GM11168 (cell line): ENCODE results near the gene AMN.

Experiments
- in situ Hi-C: fragments of 300-500 bp; cut with MboI; formaldehyde crosslinking; loops from one replicate; pipeline ENCODE4 v1.12.0; 2022; ENCODE audit warnings: low sequenced_read_pairs; ENCODE audit not compliant: unreplicated experiment

Gene AMN

DNA sequence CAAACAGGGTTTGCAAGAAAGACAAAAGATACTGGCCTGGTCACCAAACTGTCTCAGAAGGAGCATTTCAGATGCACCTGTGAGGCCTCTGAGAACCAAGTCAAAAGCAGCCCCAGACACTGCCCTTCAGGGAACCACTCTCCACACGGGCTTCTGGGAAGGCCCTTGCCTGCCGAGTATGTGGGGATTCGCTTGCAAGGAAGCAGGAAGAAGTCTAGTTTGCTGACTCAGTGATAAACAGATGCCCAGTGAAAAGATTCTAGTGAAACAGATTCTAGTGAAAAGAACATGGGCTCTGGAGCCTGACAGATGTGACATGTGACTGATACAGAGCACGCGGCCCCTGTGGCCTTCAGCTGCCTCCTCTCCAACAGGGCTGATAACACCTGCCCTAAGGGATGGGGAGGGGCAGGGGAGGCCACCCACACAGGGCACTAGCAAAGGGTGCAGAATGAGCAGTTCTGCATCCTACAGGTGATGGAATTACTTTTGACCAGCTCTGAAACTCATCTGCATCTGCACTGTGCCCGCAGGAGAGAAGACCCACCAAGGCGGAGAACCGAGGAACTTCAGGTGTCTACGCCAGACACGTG is 19.1 kb downstream of the AMN start:
- in situ Hi-C loops, result no loop called here

DNA sequence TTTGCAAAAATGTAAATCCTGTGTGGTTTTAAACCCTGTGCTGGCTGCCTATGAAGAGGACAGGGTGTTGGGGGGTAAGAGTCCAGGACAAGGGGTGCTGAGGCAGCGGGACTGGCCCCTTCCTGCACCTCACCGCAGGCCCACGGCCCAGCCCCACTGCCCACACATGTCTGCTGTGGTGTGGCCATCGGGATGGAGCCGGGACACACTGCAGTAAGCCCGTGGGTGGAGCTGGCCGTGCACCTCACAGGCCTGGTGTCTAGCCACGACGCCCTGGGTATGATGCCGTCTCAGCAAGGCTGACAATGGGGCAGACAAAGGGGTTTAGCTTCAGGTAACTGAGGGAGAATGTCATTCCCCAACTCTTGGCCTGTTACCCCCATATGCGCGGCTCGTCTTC is 19.6 kb downstream of the AMN start:
- in situ Hi-C loops, result no loop called here

DNA sequence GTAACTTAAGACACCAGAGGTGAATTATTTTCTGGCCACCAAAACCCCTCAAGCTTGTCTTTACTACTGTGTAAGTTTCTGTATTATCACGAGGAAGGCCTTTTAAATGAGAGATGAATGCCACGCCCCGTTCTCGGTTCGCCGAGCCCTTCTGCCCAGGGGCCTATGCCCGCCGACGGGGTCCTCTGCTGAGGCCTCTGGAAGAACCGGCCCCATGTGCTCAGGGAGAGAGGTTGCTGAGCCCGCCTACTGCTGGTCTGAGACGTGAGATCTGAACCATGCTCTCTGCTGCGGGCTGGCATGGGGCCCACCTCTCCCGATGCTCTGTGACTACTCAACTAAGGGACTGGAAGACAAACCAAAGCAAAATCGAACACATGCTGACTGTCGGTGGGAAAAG is 21.0 kb downstream of the AMN start:
- in situ Hi-C loops, result no loop called here

DNA sequence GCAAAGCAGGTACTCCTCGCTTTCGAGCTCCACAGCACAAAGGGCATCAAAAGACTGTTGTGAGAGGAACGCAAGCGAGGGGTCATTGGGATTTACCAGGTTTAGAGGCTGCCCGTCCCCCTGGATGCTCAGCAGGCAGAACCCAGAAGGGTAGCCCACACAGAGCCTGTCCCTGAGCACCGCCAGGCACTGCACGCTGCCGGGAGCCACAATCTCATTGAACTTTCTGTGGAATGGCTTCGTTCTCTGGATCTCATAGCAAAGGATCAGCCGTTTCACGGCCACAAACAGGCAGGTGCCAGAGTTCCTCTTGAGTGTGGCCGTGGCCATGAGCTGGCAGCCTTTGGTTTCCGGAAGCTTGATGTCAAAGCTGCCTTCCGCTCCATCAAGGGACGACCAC is 21.5 kb downstream of the AMN start:
- in situ Hi-C loops, result no loop called here

DNA sequence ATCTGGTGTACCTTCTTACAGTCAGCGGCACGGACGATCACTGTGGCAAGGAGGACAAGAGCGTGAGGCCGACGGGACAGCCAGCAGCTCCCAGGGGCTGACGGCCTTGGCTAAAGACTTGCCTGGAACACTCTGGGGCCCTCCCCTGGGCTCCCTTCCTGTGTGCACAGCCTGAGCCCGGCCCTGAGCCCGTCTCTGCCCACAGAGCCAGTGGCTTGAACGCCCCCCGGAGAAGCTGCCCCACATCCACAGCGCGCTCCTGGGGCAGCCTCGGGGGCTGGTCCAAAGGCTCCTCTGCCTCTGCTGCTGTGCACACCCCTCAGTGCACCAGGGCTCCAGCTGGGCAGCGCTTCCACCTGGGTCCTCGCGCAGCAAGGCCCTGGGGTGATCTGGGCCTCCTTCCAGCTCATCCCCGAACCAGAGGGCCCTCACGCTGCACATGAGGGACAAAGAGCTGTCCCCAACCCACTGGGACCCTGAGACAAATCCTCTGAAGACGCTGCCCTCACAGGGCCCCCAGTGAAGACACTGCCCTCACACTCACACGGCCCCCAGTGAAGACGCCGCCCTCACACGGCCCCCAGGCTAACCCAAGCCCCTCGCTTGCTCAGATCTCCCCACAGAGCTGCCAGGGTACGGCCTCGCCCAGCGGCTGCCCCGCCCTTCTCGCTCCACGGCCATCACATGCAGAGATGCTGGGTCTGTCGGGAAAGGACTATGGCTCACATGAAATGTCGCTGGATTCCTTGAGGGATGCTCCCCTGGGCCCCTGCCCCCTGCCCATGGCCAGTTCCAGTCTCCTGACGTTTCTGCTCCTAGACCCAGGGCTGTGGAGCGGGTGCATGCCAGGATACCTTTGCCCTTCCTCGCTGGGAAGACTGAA is 22.2 kb downstream of the AMN start:
- in situ Hi-C loops, result no loop called here

DNA sequence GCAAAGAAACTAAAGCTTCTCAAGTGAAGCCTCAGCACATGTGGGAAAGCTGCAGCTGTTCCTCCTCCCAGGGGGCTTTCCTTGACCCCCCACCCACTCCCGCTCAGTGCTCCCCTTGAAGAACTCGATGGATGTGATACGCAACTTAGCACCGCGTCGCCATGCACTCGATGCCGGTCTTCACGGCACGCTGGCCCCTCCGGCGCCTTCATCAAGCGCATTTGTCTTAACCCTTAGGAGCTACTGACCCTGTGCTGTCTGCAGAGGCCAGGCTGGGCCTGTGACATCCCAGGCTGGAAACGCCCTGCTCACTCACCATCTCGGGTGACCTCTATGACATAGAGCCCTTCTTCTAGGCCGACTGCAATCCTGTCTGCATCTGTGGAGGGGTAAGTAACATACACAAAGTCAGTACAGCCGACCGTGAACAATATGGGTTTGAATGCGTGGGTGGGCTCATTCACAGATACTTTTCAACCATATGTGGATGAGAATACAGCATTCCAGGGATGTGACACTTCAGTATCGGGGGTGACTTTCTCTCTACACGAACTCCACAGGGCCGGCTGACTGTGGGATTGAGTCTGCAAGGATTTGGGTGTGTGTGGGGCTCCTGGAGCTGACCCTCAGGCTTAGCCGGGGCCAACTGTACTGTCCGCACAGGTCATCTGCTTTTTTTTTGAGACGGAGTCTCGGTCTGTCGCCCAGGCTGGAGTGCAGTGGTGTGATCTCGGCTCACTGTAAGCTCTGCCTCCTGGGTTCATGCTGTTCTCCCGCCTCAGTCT is 23.1 kb downstream of the AMN start:
- in situ Hi-C loops, result no loop called here

DNA sequence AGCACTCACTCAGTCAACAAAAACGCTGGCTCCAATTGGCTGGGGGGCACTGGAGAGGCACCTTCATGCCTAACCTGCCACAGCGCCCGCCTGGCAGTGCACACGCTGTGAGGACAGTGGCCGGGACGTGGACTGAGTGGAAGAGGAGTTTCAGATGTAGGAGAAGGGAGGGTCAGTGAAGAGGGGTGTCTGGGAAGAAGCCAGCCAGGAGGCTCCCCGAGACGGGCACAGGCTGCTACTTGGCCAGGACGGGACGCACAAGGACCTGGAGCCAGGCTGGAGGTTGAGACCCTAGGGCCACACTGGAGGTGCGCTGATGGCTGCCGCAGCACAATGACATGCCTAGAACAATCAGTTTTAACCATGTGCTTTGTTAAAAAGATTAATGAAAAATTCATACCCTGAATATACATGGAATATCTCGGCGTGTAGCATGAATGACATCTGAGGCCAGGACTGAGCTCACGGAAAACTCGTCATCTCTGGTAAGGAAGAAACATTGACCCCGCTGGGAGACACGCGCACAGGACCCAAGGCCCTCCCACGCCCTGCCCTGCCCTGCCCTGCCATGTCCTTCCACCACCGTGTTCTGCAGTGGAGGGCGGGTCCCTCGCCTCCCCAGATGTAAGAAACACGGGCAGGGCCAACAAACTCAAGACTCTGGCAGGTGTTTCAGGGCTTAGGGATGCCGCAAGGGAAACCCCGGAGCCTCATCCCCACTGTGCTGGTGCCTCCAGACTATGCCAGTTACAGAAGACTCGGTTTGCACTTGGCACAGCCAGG is 25.0 kb downstream of the AMN start:
- in situ Hi-C loops, result no loop called here

DNA sequence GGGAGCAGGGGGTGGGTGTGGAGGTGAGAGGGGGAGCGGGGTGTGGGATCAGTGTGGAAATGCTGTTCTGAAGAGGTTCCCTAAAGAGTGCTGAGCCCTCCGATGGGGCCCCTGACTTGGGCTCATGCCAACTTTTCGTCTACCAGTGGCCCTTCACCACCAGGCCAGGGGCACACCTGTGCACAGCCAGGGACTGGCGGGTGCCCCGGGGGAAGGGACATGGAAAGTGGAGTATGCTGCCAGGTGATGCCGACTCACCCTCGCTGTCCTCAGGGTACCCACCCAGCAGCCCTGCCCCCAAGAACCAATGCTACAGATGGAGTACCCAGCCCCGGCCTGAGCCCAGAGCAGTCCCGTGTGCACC is 26.2 kb downstream of the AMN start:
- in situ Hi-C loops, result no loop called here

DNA sequence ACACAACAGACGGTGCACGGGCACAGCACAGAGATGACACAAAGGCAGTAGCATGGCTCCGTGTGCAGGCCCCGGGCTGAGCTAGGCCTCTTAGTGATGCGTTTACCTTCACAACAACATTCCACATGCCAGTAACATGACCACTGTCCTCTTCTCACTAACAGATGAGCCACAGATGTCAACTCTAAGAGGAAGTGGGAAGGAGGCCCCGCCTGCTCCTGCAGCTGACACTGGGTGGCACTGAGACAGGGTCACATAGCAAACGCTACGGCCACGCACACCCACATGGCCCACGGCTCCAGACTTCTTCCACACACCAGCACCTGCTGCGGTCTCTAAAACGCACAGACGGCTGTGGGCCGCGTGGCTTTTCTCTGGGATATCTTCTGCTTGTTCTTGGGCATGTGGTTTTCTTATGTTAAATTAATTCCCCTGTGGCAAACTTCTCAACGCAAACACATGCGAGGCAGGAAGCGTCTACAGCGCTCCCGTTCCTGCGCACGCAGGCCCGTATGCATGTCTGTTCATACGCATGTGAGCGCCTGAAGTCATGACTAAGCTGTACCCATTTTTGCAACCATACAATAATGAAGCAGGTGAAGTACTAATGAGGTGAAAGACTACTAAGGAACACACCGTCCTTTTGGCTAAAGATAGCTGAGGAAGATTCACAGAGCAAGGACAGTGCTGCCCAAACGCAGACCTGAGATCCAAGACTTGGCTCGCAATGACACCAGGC is 26.8 kb downstream of the AMN start:
- in situ Hi-C loops, result no loop called here

DNA sequence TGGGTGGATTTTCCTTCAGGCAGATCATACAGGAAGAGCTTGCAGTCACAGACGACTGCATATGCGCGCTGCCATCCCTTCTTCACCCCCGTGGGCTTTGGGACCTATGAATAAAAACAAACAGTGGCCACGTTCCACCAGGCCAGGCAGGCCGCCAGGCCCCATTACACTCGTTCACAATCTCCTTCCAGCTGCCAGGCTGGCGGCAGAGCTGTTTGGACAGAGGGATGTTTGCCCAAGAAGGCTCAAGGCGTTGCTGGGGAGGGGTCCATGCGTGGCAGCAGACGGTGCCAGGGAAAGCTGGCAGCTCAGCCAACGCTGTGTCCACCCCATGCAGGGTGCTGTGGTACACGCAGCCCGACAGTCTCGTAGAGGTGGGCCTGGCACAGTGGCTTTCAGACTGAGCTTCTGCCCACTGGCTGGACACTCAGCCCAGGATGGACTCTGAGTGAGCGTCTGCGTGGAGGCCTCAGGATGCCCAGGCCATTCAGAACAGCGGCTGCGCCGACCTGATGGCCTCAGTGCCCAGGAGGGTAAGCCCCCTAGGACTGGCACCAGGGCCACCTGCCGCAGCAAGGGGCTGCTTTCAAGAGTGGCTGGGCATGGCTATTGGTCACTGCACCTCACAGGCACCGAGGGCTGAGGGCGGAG is 27.5 kb downstream of the AMN start:
- in situ Hi-C loops, result no loop called here

DNA sequence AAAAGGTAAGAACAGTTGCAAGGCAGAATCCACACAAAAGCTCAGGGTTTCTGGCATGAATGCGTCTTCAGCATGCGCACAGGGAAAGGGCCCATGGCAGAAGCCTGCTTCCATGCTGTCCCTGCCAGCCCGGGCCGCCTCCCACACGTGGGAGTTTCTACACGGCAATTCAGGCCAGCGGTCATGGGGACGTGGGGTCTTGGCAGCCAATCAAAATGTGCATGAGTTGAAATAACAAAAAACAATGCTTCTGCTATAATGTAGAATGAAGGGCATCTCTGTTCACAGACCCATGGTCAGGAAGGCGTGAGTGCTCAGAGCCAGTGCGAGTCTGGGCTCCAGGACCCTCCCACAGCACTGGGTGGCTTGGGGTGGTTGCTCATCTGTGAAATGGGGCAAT is 28.6 kb downstream of the AMN start:
- in situ Hi-C loops, result no loop called here

DNA sequence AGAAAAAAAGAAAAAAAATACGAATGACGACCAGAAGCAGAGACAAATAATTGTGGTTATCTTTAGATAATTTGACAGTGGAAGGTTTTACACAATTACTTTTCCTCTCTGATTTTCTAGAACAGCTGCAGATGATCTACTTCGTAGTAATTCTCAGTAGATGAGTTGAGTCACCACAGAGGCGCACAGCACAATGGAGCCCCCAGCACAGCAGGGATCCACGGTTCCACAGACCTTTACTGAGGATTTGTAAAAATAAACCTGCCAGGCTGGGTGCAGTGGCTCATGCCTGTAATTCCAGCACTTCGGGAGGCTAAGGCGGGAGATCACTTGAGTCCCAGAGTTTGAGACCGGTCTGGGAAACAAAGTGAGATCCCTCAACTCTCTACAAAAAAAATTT is 29.3 kb downstream of the AMN start:
- in situ Hi-C loops, result no loop called here

DNA sequence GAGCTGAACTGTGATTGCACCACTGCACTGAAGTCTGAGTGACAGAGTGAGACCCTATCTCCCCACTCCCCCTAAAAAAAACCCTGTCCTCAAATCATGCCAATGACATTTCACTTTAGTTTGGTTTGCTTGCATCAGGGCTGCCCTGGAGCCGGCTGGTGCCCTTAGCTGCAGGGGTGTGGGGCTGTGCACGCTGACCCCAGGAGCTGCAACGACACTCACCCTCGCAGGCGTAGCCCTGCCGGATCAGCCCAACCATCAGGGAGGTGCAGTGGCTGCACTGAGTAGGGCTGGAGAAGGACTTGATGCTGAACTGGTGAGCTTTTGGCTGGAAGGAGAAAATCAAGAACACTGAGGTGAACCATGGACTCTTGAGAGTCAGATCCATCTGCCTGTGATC is 29.8 kb downstream of the AMN start:
- in situ Hi-C loops, result no loop called here

DNA sequence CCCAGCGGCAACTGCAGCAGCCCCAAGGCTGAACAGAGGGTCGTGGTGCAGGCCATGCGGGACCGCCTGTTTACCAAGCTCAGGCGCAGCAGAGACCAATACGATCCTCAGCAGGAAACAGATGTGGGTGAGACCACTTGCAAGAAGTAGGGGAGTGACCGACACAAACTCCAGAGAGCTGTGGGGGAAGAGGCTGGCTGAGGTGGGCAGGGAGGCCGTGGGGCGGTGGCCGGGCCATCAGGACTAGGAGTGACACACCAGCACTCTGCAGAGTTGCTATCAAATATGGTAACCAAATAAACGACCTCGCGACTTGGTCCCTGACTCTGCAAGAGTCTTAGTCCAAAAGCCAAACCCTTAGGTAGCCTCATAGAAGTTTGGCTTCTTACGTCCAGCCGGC is 30.6 kb downstream of the AMN start:
- in situ Hi-C loops, result no loop called here

DNA sequence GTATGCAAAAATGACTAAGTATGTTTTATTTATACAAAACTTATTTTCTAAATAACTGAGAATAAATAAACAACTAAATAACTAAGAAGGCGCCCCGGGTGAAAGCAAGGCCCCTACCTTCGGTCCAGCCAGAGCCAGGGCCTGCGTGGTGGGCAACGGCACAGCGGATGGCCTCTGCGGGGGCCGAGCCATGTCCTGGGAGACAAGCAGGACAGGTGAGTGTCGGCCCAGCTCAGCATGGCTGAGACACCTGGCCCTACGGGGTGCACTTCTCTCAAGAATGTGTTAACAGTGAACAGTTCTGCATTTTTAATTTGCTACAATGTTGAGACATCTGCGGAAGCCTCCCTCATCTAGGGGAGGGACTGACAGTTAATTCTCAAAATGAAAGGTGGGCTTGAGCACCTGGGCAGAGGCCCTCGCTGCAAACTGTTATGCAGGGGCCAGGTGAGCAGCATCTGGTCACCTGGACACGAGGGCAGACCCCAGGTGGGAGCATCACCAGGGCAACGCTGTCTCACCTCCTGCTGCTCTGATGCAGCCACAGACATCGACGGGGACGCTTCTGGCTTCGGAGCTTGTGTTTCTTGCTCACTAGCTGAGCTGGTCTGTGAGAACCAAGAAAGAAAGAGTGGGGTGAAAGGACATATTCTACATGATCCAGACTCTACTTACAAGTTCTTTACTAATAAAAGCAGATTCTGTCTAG is 31.8 kb downstream of the AMN start:
- in situ Hi-C loops, result no loop called here

DNA sequence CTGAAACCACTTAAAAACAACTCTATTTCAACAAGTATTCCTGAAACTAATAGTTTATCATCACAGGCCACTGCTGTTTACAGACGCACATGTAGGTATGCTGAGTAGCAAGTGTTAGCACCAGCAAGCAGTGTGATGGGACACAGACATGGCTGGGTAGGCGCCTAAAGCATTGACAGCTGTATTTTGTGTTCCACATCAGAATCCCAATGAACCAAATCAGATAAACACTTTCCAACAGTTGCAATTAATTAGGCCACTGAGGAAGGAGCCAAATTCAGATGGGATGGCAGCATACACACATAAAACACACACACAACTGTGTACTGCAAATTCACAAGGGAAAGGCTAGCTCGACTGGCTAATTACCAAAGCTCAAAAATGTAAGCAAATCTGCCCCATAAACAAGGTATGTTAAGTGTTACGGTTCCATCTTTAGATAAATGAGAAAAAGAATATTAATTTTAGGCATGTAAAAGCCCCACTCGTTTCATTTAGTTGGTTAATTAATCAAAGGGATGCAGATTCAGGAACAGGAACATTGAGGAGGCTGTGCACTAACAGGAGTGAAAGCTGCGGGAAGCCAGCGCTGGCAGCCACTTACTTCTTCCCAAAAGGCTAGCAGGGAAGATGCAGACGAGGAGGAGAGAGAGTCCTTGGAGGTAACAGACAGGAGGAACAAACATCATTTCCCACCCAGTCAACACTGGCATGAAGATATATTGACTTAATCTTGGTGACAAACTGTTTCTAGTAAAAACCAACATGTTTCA is 33.4 kb downstream of the AMN start:
- in situ Hi-C loops, result no loop called here

DNA sequence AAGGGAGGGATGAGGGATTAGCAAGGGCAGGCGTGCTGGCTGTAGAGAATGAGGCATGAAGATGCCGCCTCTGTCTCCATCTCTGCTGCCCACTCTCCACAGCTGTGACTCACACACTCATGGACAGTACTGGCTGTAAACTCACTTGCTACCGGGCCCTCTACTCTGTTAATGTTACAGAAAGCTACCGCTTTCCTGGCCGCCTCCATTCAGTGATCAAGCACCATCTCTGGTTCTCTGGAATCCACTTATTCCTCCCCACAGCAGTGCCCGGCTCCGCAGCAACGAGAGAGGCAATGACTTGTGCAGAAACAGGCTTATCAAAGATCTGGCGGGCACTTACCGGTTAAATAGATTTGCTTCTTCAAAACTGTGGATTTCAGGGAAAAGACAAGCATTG is 34.8 kb downstream of the AMN start:
- in situ Hi-C loops, result no loop called here

DNA sequence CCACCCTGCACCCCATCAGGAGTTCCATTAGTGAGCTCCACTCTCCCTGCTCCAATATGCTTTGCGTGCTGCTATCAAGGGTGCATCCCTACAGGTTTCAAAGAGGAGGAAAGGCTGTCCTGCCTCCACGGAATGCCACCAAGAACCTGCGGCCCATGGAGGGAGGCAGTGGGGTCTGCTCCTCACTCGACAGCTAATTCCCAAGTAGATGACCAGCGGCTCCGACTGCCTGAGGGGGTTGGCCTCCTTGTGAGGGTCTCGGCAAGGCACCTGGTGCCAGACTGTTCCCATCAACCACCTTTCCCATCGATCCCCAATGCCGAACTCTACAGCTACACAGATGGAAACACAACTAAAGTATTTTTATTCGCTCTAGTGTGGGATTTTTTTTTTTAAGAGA is 36.0 kb downstream of the AMN start:
- in situ Hi-C loops, result no loop called here
